ENCODE data around the gene DPEP2.

Gene DPEP2

DNA sequence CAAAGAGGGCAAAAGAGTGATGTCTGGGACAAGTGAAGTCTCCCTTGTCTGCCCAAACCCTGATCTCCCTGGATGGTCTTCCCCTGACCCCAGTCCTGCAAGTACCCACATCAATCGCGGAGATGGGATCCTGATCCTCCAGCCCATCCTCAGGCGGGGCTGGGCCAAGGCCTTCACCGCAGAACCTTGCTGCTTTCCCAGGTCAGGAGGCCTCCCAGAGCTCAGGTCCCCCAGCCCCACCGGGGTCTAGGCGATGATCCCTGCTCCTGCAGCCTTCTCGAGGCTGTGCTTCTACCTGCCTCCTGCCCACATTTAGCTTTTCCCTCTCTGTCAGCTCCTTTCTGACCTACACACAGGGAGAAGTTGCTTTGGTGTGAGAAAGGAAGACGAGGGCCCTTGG is 37.1 kb downstream of the DPEP2 start:
- Histone ChIP-seq H3F3A (ENCODE audit: insufficient read depth, low read length) (no peaks in the 10 kb centered on the region), H4K20me1 (ENCODE audit: insufficient read depth, low read length) (no peaks in the 10 kb centered on the region), H3K9ac (ENCODE audit: low read length) (no peak overlapping the region), H3K9me2 (ENCODE audit: low read depth, low read length) (no peaks in the 10 kb centered on the region), H3K27ac (ENCODE audit: low read depth, low read length, poor library complexity, severe bottlenecking) (no peak overlapping the region), H3K4me3 (ENCODE audit: low read depth, low read length, poor library complexity, severe bottlenecking) (no peak overlapping the region), H2AFZ (ENCODE audit: low read length) (no peak overlapping the region), H3K4me1 (ENCODE audit: insufficient read depth, low read length, severe bottlenecking) (peaks cover 16% of the 10 kb centered on the region), H3K4me2 (ENCODE audit: low read length) (no peak overlapping the region), H3K9me3 (ENCODE audit: low read length) (no peaks in the 10 kb centered on the region), H3K79me2 (ENCODE audit: insufficient read depth, low read length) (no peaks in the 10 kb centered on the region), H3K27me3 (ENCODE audit: insufficient read depth, low read length) (no peaks in the 10 kb centered on the region), H3K36me3 (ENCODE audit: insufficient read depth, low read length) (0 out of 2 replicates have a peak, but pooled peaks cover 5% of the 10 kb centered on the region)
- TF ChIP-seq, protein P1, sequence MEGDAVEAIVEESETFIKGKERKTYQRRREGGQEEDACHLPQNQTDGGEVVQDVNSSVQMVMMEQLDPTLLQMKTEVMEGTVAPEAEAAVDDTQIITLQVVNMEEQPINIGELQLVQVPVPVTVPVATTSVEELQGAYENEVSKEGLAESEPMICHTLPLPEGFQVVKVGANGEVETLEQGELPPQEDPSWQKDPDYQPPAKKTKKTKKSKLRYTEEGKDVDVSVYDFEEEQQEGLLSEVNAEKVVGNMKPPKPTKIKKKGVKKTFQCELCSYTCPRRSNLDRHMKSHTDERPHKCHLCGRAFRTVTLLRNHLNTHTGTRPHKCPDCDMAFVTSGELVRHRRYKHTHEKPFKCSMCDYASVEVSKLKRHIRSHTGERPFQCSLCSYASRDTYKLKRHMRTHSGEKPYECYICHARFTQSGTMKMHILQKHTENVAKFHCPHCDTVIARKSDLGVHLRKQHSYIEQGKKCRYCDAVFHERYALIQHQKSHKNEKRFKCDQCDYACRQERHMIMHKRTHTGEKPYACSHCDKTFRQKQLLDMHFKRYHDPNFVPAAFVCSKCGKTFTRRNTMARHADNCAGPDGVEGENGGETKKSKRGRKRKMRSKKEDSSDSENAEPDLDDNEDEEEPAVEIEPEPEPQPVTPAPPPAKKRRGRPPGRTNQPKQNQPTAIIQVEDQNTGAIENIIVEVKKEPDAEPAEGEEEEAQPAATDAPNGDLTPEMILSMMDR (IDR thresholded peaks at IDR 0.05; ENCODE audit: low read length), result no peak
- no peak for TF ChIP-seq EZH2 (IDR thresholded peaks at IDR 0.05; ENCODE audit: borderline replicate concordance, low read length)

DNA sequence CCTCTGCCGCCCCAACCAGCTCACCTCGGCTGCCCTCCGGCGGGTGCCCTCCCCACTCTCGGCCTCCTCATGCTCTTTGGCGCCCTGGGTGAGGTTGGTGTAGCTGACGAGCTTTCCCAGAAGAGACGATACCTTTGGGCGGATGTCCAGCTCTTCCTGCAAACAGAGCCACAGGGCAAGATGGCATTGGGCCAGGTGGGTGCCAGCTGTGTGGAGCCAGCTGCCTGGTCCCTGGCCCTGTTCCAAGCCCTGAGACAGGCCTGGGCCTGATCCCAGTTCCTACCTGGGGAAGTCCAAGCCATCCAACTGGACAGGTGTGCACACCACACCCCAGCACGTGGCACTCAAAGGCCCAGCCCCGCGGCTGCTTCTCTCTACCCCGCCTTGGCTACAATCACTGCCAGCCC is 37.7 kb downstream of the DPEP2 start:
- no peaks in the 10 kb centered on the region for H3K9me2 ChIP-seq (ENCODE audit: low read depth, low read length)
- H3K4me2 ChIP-seq (ENCODE audit: low read length), result no peak overlapping the region
- H3K4me1 ChIP-seq (ENCODE audit: insufficient read depth, low read length, severe bottlenecking), result peaks cover 10% of the 10 kb centered on the region
- H3K27ac ChIP-seq (ENCODE audit: low read depth, low read length, poor library complexity, severe bottlenecking), result no peak overlapping the region
- 0 out of 2 replicates have a peak, but pooled peaks cover 5% of the 10 kb centered on the region for H3K36me3 ChIP-seq (ENCODE audit: insufficient read depth, low read length)
- TF ChIP-seq, protein P1 (IDR thresholded peaks at IDR 0.05; ENCODE audit: low read length), result no peak
- TF ChIP-seq EZH2 (IDR thresholded peaks at IDR 0.05; ENCODE audit: borderline replicate concordance, low read length), result no peak
- no peak overlapping the region for H3K9ac ChIP-seq (ENCODE audit: low read length)
- H3K4me3 ChIP-seq (ENCODE audit: low read depth, low read length, poor library complexity, severe bottlenecking), result no peak overlapping the region
- H3K79me2 ChIP-seq (ENCODE audit: insufficient read depth, low read length), result no peaks in the 10 kb centered on the region
- H2AFZ ChIP-seq (ENCODE audit: low read length), result no peak overlapping the region
- H3F3A ChIP-seq (ENCODE audit: insufficient read depth, low read length), result no peaks in the 10 kb centered on the region
- no peaks in the 10 kb centered on the region for H3K9me3 ChIP-seq (ENCODE audit: low read length)
- no peaks in the 10 kb centered on the region for H3K27me3 ChIP-seq (ENCODE audit: insufficient read depth, low read length)
- no peaks in the 10 kb centered on the region for H4K20me1 ChIP-seq (ENCODE audit: insufficient read depth, low read length)

DNA sequence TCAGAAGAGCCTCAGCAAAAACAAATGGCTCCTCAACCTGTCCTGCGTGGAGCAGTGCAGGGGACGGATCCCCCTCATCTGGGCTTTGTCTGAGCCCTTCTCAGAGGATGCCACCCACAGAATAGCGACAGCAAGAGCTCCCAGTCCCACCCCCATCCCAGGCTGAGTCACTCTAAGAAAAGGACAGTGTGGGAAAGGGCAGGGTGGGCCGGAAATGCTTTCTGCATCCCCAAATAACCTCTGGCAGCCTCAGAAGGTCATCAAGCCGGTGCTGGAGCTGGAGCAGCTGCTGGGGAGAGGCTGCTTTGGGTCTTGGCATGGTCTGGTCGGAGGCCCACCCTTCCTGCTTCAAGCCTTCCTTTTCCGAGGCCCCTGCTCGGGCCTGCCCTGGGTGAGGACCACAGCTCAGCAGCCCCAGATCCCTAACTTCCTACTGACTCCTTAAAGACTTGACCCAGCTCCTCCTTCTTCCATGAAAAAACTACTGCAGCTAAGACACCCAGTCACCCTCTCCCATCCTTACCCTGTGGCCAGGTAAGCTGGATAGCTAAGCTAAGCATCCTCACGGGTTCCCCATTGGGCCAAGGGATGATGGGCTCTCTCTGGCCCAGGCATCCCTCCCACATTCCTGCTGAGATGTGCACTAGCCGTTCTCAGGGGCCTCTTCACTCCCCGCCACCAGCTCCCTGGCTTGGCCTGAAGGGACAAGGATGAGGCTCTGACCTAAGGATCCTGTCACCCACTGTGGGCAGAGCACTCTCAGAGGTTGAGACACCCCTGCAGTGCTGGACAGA is 39.6 kb downstream of the DPEP2 start:
- H3K4me2 ChIP-seq (ENCODE audit: low read length), result no peak overlapping the region
- H3K27me3 ChIP-seq (ENCODE audit: insufficient read depth, low read length), result no peaks in the 10 kb centered on the region
- H2AFZ ChIP-seq (ENCODE audit: low read length), result no peak overlapping the region
- H3F3A ChIP-seq (ENCODE audit: insufficient read depth, low read length), result no peaks in the 10 kb centered on the region
- no peaks in the 10 kb centered on the region for H3K79me2 ChIP-seq (ENCODE audit: insufficient read depth, low read length)
- TF ChIP-seq, protein P1 (IDR thresholded peaks at IDR 0.05; ENCODE audit: low read length), result no peak
- TF ChIP-seq EZH2 (IDR thresholded peaks at IDR 0.05; ENCODE audit: borderline replicate concordance, low read length), result no peak
- H3K4me1 ChIP-seq (ENCODE audit: insufficient read depth, low read length, severe bottlenecking), result no peaks in the 10 kb centered on the region
- H3K4me3 ChIP-seq (ENCODE audit: low read depth, low read length, poor library complexity, severe bottlenecking), result no peak overlapping the region
- H3K27ac ChIP-seq (ENCODE audit: low read depth, low read length, poor library complexity, severe bottlenecking), result no peak overlapping the region
- no peak overlapping the region for H3K9ac ChIP-seq (ENCODE audit: low read length)
- 0 out of 2 replicates have a peak, but pooled peaks cover 5% of the 10 kb centered on the region for H3K36me3 ChIP-seq (ENCODE audit: insufficient read depth, low read length)
- no peaks in the 10 kb centered on the region for H4K20me1 ChIP-seq (ENCODE audit: insufficient read depth, low read length)
- H3K9me2 ChIP-seq (ENCODE audit: low read depth, low read length), result no peaks in the 10 kb centered on the region
- no peaks in the 10 kb centered on the region for H3K9me3 ChIP-seq (ENCODE audit: low read length)
